ENCODE data around the gene CEMIP.
A peak's percentile ranks its signal among the peaks of the same experiment; 100 is the strongest.
"Not testable (repeated sequence)": the region's sequence is repeated elsewhere in the genome, so short reads cannot be mapped to it uniquely, and the experiment has no call there.

Gene CEMIP

DNA sequence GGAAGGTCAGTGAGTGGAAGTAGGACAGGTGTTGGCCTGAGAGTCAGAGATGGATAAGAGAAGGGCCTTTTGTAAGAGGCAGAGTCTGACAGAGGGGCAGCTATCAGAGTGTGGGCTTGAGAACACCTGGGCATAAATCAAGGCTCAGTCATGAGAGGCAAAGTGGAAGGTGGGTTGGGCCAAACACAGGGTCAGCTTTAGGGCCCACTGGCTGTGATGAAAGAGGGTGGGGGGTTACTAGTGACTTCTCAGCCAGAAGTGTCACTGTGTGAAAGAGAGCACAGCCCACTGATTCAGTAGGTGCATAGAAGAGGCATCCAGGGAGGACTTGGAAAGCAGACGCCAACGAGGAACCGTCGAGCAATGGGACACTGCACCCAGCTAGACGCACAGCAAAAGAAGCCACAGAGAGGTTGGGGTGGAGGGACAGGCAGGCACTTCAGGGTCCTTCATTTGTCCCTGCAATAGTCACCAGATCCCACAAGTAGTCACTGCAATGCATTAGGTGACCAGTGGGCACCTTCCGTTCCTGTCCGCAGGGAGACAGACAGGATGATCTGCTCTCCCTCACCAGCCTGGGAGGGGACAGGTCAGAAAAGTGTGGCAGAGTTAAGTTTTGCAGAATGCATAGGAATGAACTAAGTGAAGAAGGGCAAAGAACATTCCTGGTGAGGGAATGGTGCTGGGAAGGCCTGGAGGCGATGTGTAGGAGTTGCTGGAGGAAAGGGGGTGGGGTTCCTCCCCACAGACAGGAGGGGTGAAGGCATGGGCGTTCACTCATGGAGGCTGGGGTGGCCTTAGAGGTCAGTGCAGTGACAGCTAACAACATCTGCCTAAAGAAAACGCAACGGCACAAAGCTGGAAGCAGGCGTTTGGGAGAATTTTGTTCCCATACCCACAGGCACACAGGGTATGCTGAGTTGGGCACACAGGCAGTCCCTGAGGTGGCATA is 174.1 kb downstream of the CEMIP start:
- DNase-seq (ENCODE audit: low spot score), result no peak

DNA sequence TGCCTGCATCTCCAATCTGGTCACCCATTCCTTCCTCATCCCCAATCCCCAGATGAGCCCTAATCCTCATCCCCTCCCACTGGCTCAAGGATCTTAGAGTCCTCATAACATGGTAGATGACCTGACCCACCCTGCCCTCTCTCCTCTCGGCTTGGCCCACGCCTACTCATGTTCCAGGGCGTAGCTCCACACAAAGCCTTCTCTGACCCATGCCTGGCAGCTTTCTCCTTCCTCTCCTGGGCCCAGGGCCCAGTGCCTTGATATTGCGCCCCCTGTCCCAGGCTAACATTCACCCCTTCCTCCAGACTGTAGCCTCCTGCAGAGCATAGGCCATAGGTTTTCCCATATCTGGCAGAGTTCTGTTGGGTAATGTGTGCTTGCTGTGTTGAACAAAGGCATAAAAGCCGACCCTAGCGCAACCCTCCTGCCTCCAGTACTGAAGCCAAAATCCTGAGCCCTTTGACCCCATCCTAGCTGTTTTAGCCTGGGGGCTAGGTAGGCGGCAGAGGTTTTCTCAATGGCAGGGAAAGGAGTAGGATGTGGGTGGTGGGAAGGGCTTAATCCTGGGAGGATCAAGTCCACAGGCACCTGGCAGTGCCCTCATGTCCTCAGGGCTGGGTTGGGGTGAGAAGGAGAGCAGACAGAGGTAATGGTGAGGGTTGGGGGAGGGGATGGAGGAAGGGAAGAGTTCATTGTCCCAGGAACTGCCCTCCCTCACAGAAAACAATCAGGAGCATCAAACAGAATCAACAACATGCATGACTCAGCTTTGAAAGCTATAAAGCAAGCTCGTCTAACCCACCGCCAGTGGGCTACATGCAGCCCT is 175.0 kb downstream of the CEMIP start:
- DNase-seq (ENCODE audit: low spot score), result no peak

DNA sequence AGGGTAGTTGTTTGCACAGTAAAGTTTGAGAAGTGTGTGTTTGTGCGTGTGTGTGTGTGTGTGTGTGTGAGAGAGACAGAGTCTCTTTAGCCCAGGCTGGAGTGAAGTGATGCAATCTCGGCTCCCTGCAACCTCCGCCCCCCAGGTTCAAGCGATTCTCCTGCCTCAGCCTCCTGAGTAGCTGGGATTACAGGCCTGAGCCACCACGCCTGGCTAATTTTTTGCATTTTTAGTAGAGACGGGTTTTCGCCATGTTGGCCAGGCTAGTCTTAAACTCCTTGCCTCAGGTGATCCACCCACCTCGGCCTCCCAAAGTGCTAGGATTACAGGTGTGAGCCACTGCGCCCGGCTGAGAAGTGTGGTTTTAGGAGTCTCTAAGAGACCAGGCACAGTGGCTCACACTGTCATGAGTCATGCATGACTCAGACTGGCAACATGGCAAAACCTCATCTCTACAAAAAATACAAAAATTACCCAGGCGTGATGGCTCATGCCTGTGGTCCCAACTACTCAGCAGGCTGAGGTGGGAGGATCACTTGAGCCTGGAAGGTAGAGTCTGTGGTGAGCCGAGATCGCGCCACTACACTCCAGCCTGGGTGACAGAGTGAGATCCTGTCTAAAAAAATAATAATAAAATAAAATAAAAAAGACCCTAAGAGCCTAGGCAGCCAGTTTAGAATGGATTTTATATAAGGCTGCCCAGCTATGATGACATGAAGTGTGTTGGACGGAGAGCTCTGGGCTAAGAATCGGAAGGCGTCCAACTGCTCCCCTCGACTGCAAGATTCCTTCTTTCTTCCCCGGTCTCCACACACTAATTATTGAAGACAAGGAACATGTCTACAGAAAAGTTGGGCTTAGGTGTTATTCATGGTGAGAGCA is 176.6 kb downstream of the CEMIP start:
- DNase-seq (ENCODE audit: low spot score), result not testable (repeated sequence)

DNA sequence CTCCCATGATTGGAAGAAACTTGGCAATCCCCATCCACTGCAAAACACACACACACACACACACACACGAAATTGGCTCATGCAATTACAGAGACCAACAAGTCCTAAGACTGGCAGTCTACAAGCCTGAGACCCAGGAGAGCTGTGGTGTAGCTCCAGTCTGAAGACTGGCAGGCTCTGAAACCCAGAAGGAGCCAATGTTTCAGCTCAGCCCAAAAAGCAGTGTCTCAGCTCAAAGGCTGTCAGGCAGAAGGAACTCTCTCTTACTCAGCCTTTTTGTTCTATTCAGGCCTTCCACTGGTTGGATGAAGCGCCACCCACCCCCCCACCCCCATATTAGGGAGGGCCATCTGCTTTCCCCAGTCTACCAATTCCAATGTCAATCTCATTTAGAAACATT is 178.4 kb downstream of the CEMIP start:
- DNase-seq (ENCODE audit: low spot score), result no peak

DNA sequence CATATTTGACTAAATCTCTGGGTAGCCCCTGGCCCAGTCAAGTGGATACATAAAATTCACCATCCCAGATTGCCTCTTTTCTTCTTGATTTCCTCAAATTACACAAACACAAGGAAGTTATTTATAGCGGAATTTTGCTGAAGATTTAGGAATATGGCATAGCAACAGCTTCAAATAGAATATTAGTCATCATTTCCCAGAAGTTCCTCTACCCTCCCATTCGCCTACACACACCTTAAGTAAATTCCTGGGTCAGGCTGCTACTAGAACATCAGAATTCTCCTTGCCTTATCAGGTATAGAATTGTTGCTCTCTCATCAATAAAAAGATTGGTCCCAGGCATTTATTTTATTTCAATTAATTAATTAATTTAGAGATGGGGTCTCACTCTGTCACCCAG is 178.8 kb downstream of the CEMIP start:
- DNase-seq (ENCODE audit: low spot score), result no peak

DNA sequence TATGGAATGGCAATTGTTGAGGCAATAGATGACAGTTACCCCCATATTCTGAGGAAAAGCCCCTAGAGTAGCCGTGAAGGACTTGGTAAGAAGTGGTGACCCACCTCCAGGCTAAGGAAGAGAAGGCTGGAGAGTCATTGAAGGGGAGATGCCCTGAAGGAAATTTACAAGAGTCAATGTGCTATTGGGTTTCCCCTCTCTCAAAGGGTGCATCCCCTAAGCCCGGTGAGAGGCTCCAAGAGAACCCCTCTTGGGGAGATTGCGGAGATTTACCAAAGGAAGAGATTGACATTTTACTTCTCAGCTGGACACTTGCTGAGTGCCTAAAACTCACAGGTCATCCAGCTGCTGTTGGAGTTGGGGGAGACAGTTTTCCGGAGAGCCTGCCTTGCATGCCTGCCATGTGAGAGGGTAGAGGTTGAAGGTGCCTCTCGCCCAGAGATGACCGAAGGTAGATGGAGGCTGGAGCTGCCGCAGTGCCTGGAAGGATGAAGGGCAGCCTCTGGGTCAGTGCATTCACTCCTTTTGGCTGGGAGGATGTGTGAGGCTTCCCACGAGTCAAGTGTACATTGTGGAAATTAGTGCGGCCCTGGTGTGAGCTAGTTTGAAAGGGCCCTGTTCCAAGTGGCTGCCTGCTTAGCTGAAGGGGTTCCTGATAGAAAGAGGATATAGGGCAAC is 179.8 kb downstream of the CEMIP start:
- no peak for DNase-seq (ENCODE audit: low spot score)

DNA sequence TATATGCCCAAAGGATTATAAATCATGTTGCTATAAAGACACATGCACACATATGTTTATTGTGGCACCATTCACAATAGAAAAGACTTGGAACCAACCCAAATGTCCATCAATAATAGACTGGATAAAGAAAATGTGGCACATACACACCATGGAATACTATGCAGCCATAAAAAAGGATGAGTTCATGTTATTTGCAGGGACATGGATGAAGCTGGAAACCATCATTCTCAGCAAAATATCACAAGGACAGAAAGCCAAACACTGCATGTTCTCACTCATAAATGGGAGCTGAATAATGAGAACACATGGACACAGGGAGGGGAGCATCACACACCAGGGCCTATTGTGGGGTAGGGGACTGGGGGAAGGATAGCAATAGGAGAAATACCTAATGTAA is 186.3 kb downstream of the CEMIP start:
- not testable (repeated sequence) for DNase-seq (ENCODE audit: low spot score)

DNA sequence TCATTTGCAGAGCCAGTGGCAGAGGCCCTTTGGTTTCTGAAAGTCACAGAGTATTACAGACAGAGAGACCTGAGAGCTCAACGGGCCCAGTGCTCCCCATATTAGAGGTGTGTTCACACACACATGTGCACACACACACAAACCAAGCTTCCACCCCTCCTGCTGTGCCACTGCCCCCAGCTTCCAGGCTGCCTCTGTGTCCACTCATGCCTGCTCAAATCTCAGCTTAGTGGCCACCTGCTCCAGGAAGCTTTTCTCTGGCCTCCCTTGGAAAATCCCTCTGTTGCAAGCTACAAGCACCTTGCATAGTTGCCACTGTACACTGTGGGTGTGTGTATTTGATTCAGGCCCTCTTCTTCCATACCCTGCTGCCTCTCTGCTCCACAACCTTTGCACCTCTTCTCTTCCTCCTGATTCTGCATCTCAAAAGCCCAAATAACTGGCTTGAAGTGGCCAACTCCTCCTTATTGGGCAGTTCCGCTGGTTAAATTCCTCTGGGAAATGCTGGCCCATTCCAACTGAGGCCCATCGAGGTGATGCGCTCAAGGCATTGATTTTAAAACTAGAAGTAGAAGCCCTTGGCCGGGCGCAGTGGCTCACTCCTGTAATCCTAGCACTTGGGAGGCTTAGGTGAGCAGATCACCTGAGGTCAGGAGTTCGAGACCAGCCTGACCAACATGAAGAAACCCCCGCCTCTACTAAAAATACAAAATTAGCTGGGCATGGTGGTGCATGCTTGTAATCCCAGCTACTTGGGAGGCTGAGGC is 187.4 kb downstream of the CEMIP start:
- peak; percentile 64 for DNase-seq (ENCODE audit: low spot score)

DNA sequence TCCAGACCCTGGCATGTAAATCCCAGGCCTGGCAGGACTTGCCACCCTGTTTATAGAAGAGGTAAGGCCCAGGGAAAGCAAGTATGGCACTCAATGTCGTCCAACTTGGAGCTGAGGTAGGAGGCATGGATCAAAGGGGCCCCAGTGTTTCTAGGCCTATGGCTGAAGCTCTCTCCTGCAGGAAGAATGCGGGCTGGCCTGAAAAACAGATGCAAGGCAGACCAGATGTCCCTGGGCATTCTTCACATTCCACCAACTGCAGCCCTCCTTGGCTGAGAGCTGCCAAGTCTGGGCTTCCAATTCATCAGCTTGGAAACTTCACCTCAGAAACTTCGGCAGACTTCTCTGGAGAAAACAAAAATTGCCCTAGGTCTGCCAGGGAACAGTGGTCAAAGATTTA is 188.3 kb downstream of the CEMIP start:
- no peak for DNase-seq (ENCODE audit: low spot score)

DNA sequence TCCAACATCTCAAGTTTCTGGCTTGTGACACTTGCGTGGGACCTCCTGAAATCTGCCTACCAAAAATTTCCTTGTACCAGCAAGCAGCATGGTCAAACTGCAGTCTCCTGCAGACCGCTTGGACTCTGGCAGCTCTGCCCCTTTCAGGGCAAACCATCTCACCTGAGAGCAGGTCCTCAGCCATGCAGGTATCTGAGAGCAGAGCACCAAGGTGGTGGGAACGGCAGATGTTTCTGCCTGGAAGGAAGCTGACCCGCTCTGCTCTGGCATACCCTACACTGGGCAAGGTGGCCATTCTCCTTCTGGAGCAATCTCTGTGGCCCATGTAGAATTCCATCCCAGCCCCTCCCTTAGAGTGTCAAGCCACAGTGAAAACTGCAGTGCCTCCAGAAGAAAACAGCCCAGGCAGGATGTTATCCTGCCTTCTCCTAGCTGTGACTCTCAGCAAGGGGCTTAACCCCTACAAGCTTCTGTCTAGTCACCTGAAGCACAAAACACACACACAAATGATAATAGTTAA is 188.9 kb downstream of the CEMIP start:
- no peak for DNase-seq (ENCODE audit: low spot score)

DNA sequence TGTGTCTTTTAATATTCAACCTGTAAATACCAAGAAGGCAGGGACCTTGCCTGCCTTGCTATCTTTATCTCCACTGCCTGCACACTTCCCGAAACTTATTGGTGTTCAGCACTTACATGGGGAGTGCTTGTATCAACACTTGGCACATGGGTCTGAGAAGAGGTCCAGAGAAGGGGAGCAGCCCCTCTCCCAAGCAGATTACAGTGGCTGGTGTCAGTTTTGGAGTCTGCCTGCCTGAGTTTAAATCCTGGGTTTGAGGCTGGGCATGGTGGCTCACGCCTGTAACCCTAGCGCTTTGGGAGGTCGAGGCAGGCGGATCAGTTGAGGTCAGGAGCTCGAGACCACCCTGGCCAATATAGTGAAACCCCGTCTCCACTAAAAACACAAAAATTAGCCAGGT is 190.1 kb downstream of the CEMIP start:
- no peak for DNase-seq (ENCODE audit: low spot score)

DNA sequence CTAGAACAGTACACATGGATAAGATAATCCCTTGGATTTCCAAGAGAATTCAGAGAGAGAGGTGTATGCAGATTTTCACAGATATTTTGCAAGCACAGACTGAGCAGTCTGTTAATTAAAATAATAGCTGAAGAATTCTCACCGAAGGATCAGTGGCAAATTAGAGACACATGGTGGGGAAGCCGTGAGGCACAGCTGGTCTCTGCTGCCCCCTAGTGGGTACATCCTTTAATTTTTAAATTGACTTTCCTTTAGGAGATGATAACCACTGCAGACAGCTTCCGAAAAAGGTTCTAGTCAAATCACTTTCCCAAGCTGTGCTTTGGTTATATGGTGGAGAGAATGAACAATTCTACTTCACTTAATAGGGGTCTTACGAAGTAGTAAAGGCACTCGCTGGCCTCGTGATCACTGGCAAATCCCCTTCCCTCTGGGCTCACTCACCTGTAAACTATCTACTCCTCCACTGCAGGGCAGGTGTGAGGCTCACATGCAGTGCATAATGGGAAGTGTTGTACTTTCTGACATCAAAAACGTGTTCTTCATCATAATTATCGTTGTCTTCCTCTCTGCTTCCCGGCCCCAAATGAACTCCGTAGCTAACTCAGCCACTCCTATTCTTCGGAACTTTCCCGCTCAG is 191.0 kb downstream of the CEMIP start:
- DNase-seq (ENCODE audit: low spot score), result peak; percentile 82

DNA sequence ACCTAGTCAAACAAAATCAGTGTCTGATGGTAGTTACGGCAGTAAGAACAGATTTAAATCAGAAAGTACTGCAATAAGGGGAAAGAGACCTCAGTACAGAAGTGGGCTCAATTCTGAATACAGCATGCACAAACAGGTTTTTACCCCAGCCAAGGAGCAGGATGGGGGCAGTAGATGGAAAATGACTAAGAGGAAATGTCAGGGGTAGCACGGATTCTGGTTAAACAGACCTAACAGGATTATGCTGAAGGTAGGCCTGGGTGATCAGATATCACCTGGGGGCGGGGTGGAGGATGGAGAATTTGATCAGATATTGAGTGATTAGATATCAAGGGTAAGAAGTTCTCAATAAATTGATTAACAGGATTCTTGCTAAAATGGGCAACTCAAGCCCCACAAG is 191.5 kb downstream of the CEMIP start:
- no peak for DNase-seq (ENCODE audit: low spot score)

DNA sequence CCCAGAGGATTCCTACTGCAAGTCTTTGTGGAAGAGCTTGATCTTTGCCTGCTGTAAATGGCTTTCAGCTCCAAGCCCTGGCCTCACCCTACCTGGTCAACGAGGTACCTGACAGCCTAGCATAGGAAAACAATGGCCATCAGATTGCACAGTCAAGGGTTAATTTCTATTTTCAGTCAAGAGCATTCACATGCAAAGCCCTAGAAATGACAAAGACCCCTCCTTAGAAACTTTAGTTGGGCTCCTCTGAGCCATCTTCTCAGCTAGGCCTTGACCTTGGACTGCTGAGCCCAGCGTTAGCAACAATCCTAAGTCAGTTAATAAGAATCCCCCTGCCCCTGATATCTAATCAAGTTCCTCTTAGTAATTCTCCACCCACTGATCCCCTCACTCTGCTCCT is 192.0 kb downstream of the CEMIP start:
- no peak for DNase-seq (ENCODE audit: low spot score)

DNA sequence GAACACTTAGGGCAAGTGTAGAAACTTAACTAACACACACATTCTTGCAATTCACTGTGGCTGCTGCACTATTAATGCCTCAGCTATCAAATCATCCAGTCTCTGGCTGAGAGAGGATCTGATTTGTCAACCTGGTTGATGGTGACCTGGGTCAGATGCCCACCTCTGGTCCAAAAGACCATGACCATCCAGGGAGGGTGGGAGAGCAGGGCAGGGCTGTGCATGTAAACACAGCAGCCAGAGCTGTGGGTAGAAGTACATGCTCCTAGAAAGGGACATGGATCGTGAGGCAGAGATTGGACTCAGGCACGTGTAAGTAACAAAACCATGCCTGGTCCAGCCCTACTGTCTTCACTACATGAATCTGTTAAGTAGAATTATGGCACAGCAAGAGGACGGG is 193.1 kb downstream of the CEMIP start:
- DNase-seq (ENCODE audit: low spot score), result no peak

DNA sequence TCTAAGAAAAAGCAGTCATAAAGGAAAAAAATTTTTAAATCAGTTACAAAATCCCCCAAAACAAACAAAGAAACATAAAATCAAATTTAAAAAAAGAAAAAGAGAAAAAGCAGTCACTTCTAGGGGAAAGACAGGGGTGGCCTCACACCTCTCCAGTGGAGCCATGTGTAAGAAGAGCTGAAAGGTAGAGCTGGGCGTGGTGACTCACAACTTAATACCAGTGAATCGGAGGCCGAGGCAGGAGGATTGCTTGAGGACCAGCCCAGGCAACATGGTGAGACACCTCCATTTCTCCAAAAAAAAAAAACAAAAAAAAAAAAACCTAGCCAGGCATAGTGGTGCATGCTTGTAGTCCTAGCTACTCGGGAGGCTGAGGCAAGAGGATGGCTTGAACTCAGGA is 195.7 kb downstream of the CEMIP start:
- DNase-seq (ENCODE audit: low spot score), result no peak

DNA sequence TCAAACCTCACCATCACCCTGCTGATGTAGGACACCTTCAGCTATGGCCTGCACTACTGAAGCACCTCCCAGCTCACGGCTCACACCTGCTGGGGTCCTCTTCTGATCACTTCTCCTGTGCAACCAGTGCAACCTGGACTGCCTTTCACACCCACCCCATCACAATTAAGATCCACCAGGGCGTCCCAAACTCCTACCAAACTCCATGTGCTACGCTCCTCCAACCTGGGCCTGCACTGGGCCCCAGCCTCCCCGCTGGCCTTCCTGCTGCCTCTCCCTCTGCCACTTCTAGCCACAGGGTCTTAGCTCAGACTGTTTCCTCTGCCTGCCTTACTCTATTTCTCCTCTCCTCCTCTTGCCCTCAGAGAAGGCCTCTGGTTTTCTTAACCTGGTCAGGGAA is 197.7 kb downstream of the CEMIP start:
- DNase-seq (ENCODE audit: low spot score), result no peak

DNA sequence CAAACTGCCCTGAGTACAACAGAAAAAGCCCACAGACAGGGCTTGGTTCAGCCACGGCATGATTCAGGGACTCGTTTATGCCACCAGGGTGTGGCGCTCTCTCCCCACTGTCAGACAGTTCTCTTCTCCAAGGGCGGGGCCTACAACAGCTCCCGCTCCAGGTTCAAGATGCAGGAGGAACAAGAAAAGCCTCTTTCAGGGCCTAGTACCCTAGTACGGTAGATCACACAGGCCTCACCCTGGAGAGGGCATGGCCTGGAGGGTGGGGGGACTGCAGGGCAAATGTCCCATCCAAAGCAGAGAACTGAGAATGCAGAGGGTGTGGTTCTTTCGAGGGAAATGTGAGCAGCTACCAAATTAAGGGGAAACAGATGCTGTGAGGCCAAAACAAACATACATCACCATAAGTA is 198.5 kb downstream of the CEMIP start:
- peak; percentile 80 for DNase-seq (ENCODE audit: low spot score)

DNA sequence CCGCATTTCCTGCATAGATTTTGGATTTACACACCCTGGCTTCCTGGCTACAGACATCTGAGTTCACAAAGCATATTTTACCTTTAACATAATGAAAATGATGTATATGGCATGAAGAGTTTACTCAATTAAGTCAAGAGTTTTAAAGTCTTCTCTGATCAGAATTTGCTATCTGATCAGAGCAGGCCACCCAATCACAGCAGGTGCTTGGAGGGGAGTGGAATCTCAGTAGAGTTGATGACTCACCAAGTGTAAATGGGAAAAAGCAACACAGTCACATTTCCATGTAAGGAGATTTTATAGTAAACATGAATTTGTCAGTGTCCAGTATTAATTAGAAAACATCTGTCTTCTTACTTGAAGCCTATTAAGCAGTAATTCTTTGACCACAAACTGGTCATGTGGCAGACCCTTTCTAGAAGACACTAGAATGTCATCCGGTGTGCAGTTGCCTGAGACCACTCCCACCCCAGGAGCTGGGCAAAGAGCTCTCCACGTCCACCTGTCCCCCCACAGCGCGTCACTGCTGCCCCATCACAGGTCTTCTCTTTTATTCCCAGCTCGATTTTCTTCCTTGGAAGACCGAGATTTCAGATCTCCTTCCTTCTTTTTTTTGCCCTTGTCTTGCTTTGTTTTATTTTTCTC is 199.6 kb downstream of the CEMIP start:
- DNase-seq (ENCODE audit: low spot score), result no peak

All from cerebellar cortex (tissue), 1 donor.